Measurements from ENCODE around the gene SRP54.

DNA sequence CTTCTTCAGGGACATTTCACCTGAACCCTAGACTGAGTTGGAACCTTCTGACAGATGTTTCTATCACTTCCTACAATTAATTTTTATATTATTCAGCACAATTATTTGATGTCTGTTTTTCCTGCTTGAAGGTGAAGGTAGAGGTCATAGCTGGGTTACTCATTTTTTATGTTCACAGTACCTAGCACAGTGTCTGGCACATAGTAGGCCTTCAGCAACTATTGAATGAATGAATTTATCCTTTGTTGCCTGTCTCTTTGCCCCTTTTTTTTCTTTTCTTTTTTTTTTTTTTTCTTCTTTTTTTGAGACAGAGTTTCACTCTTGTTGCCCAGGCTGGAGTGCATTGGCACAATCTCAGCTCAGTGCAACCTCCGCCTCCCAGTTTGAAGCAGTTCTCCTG is 33.8 kb downstream of the SRP54 start:
- TF ChIP-seq POLR2A (IDR thresholded peaks at IDR 0.05) = no peak
- TF ChIP-seq, protein P1, sequence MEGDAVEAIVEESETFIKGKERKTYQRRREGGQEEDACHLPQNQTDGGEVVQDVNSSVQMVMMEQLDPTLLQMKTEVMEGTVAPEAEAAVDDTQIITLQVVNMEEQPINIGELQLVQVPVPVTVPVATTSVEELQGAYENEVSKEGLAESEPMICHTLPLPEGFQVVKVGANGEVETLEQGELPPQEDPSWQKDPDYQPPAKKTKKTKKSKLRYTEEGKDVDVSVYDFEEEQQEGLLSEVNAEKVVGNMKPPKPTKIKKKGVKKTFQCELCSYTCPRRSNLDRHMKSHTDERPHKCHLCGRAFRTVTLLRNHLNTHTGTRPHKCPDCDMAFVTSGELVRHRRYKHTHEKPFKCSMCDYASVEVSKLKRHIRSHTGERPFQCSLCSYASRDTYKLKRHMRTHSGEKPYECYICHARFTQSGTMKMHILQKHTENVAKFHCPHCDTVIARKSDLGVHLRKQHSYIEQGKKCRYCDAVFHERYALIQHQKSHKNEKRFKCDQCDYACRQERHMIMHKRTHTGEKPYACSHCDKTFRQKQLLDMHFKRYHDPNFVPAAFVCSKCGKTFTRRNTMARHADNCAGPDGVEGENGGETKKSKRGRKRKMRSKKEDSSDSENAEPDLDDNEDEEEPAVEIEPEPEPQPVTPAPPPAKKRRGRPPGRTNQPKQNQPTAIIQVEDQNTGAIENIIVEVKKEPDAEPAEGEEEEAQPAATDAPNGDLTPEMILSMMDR (IDR thresholded peaks at IDR 0.05) = no peak

Measured in gastroesophageal sphincter (tissue), 3 donors.